Glutamatergic neuron (in vitro differentiated cells): ENCODE measurements around the gene LEMD2. TPM values are rescaled to one million over a fixed set of nuclear protein-coding genes. Genes with fewer than 3 reads are reported as not detected.
A peak's percentile ranks its signal among the peaks of the same experiment; 100 is the strongest.

Experiments used
- DNase-seq: peaks from one replicate; pipeline ENCODE4 v3.0.0; 2022
- H3K27ac Mint-ChIP-seq: one replicate; pipeline ENCODE4 v1.8.0; 2020; ENCODE audit warnings: mild to moderate bottlenecking, mixed read lengths, inconsistent platforms; ENCODE audit not compliant: unreplicated experiment
- H3K27me3 Mint-ChIP-seq: one replicate; pipeline ENCODE4 v1.8.0; 2020; ENCODE audit warnings: mild to moderate bottlenecking, moderate library complexity, mixed read lengths, inconsistent platforms; ENCODE audit not compliant: unreplicated experiment
- H3K36me3 Mint-ChIP-seq: one replicate; pipeline ENCODE4 v1.8.0; 2020; ENCODE audit warnings: mild to moderate bottlenecking, mixed read lengths, inconsistent platforms; ENCODE audit not compliant: unreplicated experiment
- H3K4me1 Mint-ChIP-seq: one replicate; pipeline ENCODE4 v1.8.0; 2020; ENCODE audit warnings: mild to moderate bottlenecking, low read depth, mixed read lengths, inconsistent platforms; ENCODE audit not compliant: unreplicated experiment
- H3K4me3 Mint-ChIP-seq: one replicate; pipeline ENCODE4 v1.8.0; 2020; ENCODE audit warnings: mild to moderate bottlenecking, mixed read lengths, inconsistent platforms; ENCODE audit not compliant: unreplicated experiment
- H3K9me3 Mint-ChIP-seq: one replicate; pipeline ENCODE4 v1.8.0; 2020; ENCODE audit warnings: mild to moderate bottlenecking, moderate library complexity, mixed read lengths, inconsistent platforms; ENCODE audit not compliant: unreplicated experiment
- CTCF ChIP-seq: fragments of 200-600 bp; sonication (generic); IDR thresholded peaks from one replicate; pipeline ENCODE4 v1.5.0; 2021; ENCODE audit not compliant: partially characterized antibody, unreplicated experiment
- total RNA-seq: library from RNA; stranded (reverse); fragmentation: NEBNext Ultra II Directional; extraction: Animal tissue kit (Norgen Biotek cat#: 25700); gene quantifications from one replicate; pipeline ENCODE4 v1.2.1, GENCODE V29; 2021; ENCODE audit not compliant: unreplicated experiment

LEMD2 gene
- total RNA-seq, 1 donor from 2014 or later: 82.4 TPM

GRCh38 chr6:33822575-33823395 lies 33.9 kb upstream of the LEMD2 start:
- peak; percentile 50 for DNase-seq

GRCh38 chr6:33820784-33821520 lies 32.0 kb upstream of the LEMD2 start:
- TF ChIP-seq CTCF: no peak
- H3K4me1 Mint-ChIP-seq: peaks cover 41% of the 10 kb centered on the region

More at GRCh38 chr6:33822575-33823395, 33.9 kb upstream of the LEMD2 start:
- H3K36me3 Mint-ChIP-seq: no peaks in the 10 kb centered on the region
- H3K9me3 Mint-ChIP-seq: peaks cover 14% of the 10 kb centered on the region
- peak; percentile 63 for TF ChIP-seq CTCF
- H3K4me3 Mint-ChIP-seq: peak overlapping the region; percentile 38
- H3K27me3 Mint-ChIP-seq: peaks cover 17% of the 10 kb centered on the region
- no peak overlapping the region for H3K27ac Mint-ChIP-seq
- peaks cover 46% of the 10 kb centered on the region for H3K4me1 Mint-ChIP-seq

GRCh38 chr6:33820243-33820642 lies 31.3 kb upstream of the LEMD2 start:
- peak; percentile 57 for DNase-seq
- peaks cover 17% of the 10 kb centered on the region for H3K27me3 Mint-ChIP-seq
- H3K9me3 Mint-ChIP-seq: peaks cover 15% of the 10 kb centered on the region
- no peaks in the 10 kb centered on the region for H3K36me3 Mint-ChIP-seq
- H3K4me1 Mint-ChIP-seq: peaks cover 46% of the 10 kb centered on the region
- TF ChIP-seq CTCF: no peak
- peak overlapping the region; percentile 82 for H3K27ac Mint-ChIP-seq
- H3K4me3 Mint-ChIP-seq: peak overlapping the region; percentile 64

More at GRCh38 chr6:33820784-33821520, 32.0 kb upstream of the LEMD2 start:
- peaks cover 20% of the 10 kb centered on the region for H3K27me3 Mint-ChIP-seq
- H3K4me3 Mint-ChIP-seq: no peak overlapping the region
- peaks cover 13% of the 10 kb centered on the region for H3K9me3 Mint-ChIP-seq
- peak overlapping the region; percentile 55 for H3K27ac Mint-ChIP-seq
- no peak for DNase-seq
- H3K36me3 Mint-ChIP-seq: no peaks in the 10 kb centered on the region

GRCh38 chr6:33819021-33819420 lies 30.1 kb upstream of the LEMD2 start:
- DNase-seq: no peak
- TF ChIP-seq CTCF: no peak
- Mint-ChIP-seq H3K4me3 (no peak overlapping the region), H3K27me3 (peaks cover 19% of the 10 kb centered on the region), H3K9me3 (peaks cover 14% of the 10 kb centered on the region), H3K36me3 (no peaks in the 10 kb centered on the region), H3K4me1 (peaks cover 44% of the 10 kb centered on the region), H3K27ac (peak overlapping the region; percentile 21)
